Brain pericyte (primary cell): ENCODE measurements around the gene CDHR5.
"Not testable (repeated sequence)": the region's sequence is repeated elsewhere in the genome, so short reads cannot be mapped to it uniquely, and the experiment has no call there.

Source experiments
- DNase-seq: peaks from one replicate; pipeline ENCODE4 v3.0.0-alpha.2; 2012; ENCODE audit warnings: low read depth, low spot score

The CDHR5 gene

DNA sequence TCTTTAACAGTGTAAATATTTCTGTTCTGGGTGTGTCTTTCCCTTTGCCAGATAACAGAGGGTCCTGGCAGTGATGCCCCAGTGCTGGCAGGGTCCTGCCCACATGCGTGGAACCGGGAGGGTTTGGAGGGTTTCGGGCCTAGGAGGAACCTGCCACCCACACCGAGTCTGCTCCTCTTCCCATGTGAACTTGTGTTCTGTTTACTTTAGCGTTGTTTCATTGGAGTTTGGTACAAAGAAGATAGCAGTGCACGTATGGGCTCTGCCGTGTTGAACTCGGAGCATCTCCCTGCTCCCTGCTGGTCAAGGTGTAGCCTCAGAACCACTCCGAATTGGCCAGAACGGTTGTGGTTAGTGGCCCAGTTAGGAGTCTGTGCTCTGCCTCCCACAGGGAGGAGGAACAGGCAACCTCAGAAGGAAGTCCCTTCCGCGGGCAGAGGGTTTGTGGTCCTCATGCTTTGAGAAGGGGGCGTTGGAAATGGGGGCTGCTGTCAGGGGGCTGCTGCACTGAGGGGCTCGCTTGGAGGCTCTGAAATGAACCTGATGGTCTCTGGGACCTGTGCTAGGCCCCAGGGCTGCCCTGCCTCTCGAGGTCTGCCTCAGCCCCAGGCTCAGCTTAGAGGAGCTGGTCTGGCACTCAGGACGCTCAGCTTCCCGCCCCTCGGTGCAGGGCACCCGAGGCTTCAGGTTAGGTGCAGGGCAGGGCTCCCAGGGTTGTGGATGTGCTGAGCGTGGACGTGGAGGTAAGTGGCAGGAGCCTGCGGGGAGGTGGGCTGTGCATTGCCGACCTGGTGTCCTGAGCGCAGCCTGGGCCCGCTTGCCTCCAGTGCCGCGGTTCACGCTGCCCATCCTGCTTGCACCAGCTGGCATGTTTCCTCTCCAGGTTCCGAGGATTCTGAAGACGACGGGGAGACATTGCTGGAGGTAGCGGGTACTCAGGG is 38.1 kb downstream of the CDHR5 start:
- no peak for DNase-seq

DNA sequence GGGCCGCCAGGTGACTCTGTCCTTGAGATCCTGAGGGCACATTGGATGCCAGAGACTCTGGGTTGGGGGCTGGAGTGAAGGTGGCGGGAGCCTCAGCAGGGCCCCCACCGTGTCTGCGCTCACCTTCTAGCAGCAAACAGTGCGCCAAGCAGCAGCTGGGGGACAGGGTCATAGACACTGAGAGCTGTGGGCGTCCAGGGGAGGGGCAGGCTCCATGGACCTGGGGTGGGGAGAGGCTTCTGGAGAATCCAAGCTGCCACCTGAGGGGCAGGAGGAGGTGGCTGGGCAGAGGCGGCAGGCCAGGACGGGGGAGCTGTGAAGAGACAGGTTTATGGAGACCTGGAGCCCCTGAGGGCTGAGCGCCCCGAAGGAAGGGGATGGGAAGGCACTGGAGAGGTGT is 40.5 kb downstream of the CDHR5 start:
- DNase-seq, result no peak

DNA sequence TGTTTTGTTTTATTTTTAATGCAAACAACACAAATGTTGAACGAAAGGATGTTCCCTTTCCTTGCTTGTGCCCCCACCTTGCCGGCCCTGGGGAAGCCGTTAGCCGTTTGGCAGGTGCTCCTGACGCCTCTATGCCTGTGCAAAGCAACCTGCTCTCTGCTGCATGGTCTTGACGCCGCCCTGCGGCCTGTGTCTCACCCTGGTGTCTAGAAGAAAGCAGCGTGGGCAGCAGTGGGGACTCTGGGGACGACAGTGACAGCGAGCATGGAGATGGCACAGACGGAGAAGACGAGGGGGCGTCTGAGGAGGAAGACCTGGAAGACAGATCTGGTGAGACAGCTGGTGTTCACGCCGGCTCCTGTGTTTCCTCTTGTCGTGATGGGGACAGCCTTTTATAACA is 43.0 kb downstream of the CDHR5 start:
- DNase-seq, result no peak

DNA sequence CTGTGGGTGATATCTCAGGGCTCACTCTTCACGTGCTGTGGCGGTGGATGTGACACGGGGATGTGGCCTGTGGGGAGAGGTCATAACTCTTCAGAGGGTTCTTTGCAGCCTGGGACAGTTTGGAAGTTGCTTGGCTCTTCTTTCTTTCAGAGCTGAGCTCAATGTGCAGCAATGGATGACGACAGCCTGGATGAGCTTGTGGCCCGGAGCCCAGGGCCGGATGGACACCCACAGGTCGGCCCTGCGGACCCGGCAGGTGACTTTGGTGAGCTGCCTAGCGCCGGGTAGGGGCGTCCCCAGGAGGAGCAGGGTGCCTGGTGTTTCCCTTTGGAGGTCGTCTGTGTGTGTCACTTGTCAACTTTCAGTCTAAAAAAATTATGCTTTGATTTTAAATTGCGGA is 43.4 kb downstream of the CDHR5 start:
- DNase-seq, result no peak

DNA sequence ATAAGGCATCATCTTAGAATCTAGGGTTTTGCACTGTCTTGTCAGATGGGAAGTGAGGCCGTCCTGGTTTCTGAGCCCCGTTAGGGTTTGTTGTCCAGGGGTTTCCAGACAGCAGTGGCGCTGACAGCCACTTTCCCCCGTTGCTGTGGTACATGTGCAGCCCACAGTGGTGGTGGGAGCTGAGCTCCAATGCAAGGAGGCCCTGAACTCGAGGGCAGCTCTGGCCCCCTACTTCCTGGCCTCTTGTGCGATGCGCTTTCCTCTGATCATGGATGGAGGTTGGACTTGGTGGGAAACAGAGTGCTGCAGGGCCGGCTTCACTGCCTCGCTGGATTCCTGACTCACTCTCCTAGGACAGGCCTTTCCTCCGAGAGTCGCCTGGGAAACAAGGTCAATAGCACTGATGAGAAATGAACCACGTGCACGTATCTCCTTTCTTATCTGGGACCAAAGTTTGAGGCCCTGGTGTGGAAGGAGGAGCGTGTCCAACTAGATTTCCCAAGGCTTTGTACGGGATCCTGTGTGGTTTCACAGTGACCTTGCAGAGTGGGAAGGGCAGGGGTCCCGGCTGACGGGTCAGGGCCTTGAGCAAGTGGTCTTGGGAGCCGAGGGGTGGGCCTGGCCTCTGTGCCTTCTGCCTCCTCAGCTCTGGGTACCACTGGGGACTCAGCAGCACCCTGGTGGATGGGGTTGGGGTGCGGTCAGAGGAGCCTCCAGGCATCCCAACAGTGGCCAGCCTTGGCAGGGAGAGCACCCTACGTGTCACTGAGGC is 44.7 kb downstream of the CDHR5 start:
- no peak for DNase-seq

DNA sequence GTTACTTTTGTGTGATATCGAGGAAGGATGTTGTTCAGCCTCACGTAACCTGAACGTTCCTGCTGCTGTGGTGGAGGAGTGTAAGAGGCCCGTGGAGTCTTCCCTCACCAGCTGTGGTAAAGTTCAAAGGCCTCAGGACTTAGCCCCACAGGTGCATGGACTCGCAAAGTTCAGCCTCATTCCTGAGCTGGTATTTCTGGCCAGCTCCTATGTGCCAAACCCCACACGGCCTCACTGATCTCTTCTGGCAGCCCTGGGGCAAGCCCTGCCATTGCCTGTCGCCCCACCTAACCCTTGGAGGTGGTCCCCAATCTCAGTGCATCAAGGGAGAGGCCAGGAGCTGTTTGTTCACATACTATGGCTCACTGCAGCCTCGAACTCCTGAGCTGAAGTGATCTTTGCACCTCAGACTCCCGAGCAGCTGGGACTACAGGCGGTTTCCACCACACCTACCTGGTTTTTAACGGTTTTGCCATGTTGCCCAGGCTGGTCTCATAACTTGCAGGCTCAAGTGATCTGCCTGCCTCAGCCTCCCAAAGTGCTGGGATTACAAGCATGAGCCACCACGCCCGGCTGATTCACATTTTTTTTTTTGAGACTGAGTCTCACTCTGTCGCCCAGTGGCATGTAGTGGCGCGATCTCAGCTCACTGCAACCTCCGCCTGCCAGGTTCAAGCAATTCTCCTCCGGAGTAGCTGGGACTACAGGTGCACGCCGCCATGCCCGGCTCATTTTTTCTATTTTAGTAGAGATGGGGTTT is 46.3 kb downstream of the CDHR5 start:
- no peak for DNase-seq

DNA sequence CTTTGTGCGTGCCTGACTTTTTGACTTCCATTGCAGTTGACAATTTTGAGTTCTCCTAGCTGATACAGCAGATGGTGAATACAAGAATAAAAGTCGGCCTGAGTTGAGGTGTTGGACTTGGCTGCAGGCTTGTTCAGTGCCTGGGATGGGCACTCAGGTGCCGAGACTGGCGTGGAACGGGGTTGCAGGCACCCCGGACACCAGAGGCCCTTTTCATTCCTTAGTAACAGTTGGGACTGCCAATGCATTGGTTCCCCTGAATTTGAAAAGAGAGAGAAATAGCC is 47.2 kb downstream of the CDHR5 start:
- DNase-seq, result no peak

DNA sequence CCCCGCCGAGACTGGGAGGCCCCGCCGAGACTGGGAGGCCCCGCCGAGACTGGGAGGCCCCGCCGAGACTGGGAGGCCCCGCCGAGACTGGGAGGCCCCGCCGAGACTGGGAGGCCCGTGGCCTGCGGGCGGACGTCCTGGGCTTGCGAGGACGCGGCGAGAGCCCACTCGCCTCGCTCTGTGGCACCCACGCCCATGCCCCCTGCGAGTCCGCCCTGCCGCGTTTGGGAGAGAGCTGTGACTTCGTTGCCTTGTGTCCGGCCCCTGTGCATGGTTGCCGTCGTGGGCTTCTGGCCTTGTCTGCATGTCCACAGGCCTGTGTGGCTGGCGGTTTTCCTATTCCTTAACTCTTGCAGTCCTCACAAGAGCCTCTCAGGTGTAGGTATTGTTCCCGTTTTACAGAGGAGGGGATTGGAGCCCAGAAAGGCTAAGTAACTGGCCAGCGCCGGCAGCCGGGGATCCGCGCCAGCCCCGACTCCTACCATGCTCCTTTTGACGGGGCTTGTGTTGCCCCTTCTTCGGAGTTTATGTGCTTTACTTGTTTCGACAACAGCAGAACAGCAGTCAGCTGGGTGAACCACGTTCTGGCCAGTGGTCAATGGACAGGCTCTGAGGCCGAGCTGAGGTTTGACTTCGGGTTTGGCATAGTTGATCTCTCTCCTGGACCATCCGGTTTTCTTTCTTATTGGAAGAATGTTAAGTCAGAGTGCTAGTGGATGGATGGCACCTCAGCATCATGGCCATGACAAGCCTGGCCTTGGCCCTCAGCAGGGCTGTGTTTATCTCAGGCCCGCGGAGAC is 47.7 kb downstream of the CDHR5 start:
- DNase-seq, result no peak

DNA sequence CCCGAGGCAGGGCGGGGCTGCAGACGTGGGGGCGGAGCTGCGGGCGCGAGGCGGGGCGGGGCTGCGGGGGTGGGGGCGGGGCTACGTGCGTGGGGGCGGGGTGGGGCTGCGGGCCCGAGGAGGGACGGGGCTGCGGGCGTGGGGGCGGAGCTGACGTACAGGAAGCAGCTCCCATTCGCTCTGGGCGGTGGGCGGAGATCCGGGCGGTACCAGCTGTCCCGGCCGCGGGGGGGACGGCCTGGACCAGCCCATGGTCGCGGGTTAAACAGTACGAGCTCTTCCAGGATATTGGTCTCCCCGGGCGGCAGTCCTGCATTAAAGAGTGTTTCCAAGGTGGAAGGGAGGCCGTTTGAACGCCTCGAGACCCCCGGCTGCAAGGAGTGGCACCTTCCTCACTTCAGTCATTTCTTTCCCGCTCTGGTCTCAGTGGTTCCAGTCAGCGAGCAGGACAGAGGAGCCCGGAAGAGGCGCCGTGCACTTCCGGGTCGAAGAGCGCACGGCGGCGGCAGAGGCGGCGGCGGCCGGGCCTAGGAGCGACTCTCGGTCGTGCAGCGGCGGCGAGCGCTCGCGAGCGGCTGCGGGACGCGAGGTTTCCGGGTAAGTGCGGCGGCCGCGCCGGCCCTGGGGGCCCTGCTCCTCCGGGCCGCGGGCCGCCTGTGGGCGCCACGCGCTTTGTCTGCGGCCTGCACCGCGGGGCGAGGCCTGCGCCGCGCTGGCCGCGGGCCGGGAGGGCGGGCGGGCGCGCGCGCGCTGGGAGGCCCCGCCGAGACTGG is 48.6 kb downstream of the CDHR5 start, which contains the start of gene PHRF1:
Gene PHRF1 (plus strand): TSS at position 475 of the 773 bp plus-strand sequence. CDS start 5,043 bp downstream, outside the sequence.
- peak; percentile 83 for DNase-seq

DNA sequence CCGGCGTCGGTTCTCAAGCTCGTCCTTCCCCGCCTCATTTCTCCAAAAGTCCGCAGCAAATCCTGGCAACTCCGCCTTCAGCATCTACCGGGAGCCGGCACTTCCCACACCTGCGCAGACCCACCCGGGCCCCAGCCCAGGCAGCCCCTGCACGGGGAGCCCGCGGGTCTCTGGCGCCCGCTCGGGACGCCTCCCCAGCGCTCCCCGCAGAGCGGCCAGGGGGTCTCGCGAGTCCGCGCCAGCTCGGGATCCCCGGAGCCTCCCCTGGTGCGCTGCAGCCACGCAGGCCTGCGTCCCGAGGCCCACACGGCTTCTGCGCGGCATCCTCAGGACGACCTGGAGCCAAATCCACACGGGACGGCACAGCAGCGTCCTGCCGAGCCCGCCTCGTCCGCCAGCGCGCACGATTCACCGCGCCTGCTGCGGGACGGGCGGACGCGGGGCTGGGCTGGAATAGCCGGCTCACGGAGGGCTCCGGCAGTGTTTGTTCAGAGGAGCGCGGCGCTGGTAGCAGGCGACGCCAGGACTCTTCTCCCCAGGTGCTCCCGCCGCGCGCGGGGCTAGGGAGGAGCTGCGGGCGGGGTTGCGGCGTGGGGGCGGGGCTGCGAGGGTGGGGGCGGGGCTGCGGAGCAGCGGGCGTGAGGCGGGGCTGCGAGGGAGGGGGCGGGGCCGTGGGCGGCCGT is 49.3 kb downstream of the CDHR5 start:
- DNase-seq, result no peak

DNA sequence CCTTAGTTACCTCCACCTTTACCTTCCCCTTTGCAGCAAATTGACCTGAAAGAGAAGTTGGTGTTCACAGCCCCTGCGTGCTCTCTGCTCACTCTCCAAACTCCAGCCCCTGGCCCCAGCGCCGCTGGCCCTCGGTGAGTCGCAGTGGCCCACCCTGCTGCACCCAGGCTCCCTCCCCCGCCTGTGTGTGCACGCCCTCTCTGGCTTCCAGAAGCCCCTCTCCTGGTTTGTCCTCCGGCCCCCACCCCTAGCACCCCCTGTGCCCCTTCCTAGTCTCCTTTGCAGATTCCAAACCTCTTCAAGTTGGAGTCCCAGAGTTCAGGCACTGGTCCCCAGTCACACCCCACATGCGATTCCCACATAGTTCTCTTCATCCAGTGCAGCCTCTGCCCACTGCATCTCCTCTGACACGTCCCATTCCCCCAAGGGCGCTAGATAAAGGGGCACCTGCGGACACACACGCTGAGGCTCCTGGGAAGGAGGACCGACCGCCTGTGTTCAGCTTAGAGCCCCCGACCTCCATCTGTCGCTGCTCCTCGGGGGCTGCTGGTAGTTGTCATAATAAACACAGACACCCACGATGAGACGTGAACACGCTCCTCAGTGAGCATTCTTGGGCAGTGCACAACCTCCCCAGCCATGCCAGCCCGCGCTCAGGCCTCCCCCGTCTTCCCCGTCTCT is 50.0 kb downstream of the CDHR5 start:
- no peak for DNase-seq

DNA sequence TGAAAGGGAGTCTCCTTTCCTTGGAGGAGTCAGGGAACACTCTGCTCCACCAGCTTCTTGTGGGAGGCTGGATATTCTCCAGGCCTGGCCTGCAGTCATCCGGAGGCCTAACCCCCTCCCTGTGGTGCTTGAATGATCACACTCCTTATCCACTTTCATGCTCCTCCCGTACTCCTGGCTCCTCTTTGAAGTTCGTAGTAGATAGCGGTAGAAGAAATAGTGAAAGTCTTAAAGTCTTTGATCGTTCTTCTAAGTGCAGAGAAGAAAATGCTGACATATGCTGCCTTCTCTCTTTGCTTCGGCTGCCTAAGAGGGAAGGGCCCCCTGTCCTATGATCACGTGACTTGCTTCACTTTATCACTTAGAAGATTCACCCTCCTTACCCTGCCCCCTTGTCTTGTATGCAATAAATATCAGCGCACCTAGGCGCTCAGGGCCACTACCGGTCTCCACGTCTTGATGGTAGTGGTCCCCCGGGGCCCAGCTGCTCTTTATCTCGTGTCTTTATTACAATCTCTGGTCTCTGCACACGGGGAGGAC is 50.7 kb downstream of the CDHR5 start:
- DNase-seq, result not testable (repeated sequence)

DNA sequence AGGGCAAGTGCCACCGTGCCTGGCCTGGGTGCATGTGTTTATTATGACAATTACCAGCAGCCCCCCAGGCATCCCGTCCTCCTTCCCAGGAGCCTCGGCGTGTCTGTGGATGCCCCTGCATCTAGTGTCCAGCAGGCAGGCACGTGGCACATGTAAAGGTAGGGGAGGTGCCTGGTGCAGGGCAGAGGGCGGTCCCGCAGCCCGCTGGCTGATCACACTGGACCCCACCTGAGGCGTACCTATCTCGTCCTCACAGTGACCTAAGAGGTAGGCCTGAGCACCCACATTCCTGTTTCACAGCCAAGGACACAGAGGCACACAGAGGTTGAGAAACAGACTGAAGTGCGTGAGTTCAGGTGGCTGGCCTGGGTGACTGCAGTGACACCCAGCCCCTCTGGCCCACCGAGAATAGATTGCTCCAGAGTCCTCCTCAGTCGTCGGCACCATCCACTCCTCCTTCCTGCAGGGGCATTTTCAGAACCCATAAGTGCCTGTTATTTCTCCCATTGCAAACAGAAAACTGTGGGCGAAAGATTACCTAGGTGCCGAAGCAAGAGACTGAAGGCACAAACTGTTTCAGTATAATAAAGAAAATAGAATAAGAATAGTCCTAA is 51.5 kb downstream of the CDHR5 start:
- no peak for DNase-seq

DNA sequence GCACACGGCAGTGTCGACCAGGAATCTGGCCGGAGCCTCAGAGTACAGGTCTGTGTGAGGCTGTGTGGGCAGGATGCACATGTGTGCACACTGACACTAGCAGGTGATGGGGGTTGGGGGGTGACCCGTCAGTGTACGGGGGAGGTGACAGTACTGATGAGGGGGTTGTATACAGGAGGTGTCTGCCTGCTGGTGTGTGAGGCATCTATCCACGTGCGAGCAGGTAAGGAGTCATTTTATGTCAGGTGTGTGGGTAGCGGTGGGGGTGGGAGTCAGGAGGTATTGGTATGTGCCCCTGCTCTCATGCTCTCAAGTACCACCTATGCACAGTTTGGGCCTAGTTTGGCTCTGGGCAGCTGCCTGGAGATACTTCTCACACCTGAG is 53.0 kb downstream of the CDHR5 start:
- no peak for DNase-seq

DNA sequence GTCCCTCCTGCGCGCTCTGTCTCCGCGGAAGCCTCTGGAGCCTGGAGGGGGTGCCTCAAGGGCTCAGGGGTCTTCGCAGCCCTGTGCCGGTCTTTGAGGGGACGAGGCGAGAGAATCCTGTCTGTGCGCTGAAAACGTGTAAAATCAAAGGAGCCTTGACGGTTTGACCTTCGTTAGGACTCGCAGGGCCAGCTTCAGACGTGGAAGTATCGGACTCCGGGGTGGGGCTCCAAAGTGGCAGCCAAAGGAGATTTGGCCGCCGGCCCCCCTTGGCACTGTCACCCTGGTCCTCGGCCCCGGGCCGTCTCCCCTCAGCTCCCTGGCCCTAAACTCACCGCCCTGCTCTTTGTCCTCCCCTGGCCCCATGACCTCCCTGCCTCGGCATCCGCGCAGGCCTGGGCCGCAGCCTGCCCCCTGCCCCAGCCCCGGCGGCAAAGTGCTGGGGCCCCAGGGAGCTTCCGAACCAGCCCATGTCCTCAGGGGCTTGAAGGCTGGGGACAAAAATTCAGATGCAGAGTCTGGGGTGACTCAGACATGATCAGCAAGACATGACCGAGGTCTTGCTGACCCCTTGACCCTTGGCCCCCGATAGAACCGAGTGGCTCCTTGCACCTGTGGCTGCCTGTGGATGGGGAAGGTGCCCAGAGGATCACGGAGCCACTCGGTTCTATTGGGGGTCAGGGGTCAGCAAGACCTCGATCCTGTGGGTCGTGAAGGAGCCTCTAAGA is 55.4 kb downstream of the CDHR5 start:
- DNase-seq, result no peak

DNA sequence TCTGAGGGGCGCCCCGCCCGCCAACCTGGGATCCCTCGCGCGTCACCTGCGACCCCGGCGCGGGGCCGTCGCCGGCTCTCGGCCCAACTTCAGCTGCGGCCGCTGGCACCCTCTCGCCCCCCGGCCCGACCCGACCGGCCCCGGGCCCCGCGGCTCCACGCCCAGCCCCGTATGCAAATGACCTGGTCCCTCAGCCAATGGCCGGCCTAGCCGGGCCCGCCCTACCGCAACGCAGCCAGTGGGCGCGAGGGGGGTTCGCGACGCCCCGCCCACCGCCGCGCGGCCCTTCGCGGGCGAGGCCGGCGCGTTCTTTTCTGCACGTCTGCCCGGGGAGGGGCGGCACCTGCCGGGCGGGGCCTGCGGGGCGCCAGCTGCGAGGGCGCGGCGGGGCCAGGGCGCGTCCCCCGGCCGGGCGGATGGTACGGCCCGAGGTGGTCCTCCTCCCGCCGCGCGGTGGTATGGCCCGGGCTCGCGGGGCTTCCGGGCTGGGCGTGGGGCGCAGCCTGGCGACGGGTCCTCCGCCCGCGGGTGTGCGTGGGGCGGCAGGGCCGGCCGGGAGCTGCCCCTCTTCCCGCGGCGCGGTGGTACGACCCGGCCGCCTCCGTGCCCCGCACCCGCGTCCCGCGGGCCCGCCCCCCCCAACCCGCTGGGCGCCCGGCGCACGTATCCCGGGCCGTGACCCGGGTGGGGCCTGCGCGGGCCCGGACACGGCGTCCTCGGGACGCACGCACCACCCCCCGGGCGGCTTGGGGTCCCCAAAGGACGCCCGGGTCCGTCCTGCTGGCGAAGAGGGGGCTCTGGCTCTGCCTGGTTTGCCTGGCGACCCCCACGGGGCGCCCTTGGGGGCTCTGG is 56.2 kb downstream of the CDHR5 start:
- no peak for DNase-seq

DNA sequence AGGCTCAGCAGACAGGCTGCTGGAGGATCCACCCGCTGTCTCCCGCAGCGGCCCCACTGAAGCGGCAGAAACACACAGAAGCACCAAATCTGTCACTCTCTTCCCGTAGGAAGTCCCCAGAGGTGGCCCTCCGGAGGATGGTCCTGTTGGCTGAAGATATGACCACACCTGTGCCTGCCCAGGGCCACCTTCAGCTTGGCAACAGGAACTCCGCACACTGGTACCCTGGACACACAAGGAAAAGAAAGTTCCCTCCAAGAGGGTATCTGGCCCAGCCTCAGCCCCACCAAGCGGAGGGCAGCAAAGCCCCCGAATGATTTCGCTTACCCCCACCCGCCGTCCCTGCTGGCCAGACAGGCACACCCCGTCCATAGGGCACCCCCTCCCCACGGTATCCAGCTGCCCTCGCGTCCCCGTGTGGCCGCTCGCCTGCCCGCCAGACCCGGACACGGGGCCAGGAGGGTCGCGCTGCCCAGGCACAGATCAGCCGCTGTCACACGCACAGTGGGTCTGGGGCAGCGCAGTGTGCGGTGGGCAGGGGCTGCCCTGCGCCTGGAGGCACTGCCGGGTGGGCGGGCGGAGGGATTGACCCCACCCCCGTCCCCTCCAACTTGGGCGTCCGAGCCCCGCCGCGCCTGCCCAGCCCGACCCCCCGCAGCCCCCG is 57.0 kb downstream of the CDHR5 start:
- DNase-seq, result no peak
